GM19099 (cell line): ENCODE measurements around the gene ERC2.

ENCODE experiments used
- POLR2A ChIP-seq: IDR thresholded peaks from 3 replicates; pipeline ENCODE4 v1.6.1; 2011; ENCODE audit warnings: low read depth; ENCODE audit not compliant: insufficient read length; ENCODE audit errors: extremely low read depth

Gene ERC2

GRCh38 chr3:55515550-55516246, 952.6 kb downstream of the ERC2 start:
- TF ChIP-seq POLR2A = no peak

GRCh38 chr3:55514962-55515361, 953.3 kb downstream of the ERC2 start:
- no peak for TF ChIP-seq POLR2A

- no peak for TF ChIP-seq POLR2A
These were observed 955.5 kb downstream of the ERC2 start for GRCh38 chr3:55512571-55513343.

DNA sequence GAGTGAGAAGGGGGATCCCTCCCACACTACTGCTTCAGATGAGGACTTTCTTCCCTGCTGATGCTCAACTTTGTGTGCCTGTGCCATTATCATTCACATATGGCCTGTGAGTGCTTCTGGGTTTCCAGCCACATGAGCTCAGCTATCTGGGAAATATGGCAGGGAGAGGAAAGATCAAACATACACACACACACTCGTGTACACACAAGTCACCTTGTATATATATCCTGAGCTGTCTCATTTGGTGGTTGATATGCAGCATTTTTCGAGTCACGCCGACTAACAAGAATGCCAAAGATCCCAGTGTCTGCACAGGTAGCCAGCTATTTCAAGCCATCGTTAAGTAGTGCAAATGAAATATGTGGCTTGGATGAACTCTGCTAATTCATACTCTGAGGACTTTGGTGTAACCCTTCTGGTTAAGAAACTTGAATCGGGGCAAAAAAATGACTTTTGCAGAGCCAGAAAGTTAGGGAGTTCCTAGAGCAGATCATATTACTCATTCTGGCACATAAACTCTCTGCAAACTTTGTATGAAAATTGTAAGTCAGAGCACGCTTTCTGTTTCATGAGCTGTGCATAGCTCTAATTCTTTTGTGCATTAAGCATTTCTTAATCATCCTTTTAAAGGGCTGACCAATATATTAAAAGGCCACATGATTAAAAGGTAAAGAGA, 956.2 kb downstream of the ERC2 start:
- no peak for TF ChIP-seq POLR2A

DNA sequence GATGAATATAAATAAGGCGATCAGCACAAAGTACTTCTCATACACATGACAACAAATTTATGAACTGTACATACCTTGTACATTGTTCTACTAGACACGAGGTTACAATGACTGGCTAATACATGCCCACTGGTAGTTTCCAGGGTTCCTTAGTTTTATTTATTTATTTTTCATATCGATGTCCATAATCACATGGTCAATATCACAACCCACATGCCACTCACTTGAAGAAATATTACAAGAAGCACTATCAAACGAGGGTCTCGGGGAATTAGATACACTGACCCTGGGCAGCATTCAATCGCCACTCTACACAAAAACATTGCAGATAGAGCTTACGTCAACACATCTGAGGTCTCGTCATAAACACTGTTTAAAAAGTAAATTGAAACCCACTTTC, 959.9 kb downstream of the ERC2 start:
- TF ChIP-seq POLR2A = no peak

DNA sequence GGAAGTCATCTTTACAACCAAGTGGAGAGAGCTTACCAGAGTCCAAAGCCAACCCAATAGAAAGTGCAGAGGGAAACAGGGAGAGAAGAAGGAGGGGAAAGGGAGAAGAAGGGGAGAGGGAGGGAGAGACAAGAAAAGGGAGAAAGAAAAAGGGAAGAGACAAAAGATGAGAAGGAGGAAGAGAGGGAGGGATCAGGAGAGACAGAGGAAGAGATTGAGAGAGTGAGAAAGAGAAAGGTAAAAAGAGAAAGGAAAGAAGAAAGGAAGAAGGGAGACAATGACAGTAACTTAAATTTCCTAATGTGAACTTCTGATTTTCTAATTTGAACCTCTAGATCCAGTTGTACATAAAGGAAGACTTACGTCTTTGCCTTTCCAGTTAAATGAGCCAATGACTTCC, 960.5 kb downstream of the ERC2 start:
- no peak for TF ChIP-seq POLR2A

DNA sequence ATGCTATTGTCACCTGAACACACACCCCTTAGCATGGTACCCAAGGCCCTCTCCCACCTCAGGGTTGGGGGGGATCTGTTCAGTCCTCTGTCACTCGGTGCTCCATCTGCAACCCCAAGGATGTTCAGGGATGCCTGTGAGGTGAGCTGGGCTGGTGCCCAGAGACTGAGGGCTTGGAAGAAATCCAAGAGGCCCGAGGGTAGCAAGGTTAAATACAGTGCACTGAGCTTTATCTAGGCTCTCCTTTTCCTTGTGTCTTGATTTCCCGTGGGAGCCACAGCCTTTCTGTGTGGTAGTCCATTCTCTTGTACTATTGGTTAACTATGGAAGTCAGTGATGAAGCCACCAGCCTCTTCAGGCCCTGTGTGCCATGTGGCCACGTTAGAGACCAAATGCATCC, 962.5 kb downstream of the ERC2 start:
- TF ChIP-seq POLR2A = no peak

DNA sequence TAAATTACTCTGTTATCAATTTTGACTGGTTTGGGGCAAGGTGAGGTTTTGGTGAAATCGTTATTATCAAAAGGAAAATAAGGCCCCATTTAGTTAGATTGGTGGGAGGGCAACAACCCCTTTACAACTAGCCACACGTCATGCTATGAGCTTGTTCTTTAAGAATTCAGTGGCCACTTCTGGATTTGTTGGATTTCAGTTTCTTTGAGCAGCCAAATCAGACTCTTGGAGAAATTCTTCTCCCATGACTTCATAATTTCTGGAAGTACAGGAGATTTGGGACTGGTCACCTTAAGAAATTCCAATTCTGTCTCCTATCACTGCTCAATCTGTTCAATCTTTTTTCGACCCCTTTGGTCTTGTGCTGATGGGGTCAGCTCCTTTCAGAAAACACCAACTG, 966.4 kb downstream of the ERC2 start:
- TF ChIP-seq POLR2A = no peak

DNA sequence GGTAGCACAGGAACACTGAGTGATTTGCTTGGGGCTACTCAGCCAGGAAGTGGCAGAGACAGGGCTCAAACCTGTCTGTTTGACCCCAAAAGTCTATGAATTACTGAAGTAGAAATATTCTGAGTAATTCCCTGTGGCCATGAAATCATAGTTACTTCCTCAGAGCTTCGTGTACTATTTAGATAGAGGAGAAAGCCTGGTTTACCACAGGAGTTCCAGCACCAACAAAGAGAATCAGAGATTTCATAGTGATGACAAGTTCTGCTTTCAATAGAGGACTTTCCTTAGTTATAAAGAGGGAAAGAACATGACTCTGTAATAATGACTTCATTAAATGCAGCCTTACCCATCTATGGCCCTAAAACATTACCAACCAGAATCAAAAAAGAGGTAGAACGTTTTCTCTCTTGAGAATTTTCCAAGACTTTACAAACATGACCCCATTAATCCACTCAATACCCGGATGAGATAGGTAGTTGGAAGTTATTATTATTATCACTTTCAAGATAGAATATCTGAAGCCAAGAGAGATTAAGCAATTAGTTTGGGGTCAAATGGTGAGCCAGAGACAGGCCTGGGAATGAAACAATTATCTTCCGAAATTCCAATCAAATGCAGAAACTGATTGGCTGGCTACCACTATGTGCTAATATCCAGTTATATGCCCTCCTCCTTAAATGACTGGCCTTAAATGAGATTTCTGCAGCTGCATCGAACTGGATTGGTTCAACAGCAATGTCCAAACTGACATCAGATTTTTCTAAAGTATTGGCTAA, 967.5 kb downstream of the ERC2 start:
- TF ChIP-seq POLR2A = no peak

GRCh38 chr3:55498520-55498919, 969.7 kb downstream of the ERC2 start:
- no peak for TF ChIP-seq POLR2A

GRCh38 chr3:55497250-55497649, 971.0 kb downstream of the ERC2 start:
- TF ChIP-seq POLR2A = no peak

DNA sequence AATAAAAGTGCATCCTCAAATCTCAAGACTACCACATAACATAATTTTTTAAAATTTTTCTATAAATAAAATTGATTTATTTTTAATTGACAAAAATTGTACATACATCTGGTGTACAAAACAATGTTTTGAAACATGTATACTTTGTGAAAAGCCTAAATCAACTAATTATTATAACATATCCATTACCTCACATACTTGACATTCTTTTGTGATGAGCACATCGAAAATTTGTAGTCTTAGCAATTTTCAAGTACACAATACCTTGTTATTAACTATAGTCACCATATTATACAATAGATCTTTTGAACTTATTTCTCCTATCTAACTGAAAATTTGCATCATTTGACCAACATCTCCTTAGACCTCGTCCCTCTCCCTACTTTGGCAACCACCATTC, 973.3 kb downstream of the ERC2 start:
- TF ChIP-seq POLR2A = no peak

DNA sequence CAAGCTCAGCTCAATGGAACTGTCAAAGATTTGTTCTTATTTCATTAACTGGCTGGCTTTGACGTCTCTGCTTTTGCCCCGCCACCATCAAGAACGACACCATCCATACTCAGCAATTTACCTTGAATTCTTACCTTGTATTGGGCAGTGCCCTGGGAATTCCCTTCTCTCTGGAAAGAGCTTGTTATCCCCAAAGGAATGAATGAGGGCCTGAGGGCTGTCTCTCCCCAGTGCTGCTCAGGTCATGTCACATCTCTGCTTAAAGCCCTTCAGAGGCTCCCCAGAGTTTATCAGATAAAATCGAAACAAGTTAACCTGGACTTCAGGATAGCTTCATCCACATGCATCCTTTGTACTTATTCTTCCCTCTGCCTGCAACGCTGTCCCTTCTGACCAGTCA, 975.3 kb downstream of the ERC2 start:
- no peak for TF ChIP-seq POLR2A

DNA sequence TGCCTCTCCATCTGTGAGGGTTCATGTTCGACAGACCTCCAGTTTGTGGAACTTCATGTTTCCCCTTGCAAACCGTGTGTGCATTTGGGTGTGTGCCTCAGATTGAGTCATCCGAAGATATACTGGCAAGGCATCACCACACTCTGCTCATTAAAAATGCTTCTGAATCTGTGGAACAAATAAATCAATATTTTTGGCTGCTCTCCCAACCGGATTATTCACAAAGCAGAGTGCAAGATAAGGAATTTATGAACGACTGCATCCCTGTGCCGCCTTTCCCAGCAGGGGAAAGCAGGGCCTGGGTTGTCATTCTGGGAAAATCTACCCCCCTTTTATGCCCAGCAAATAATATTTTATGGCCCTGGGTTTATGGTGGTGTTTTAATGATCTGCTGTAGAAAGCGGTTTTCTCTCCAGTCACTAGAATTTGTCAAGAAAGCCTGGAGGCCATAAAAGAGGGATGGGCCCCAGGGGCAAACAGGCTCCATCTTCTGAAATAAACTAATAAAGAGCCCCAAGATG, 976.9 kb downstream of the ERC2 start:
- TF ChIP-seq POLR2A = no peak
